ENCODE measurements around the gene EEF1G. TPM values are rescaled to one million over a fixed set of nuclear protein-coding genes. Genes with fewer than 3 reads are reported as not detected.

EEF1G gene
- total RNA-seq, 1 experiment from 2014 or later = 1,855 TPM

GRCh38 chr11:62575837-62576236 is 2.1 kb upstream of the EEF1G start:
- TF ChIP-seq CTCF (IDR thresholded peaks at IDR 0.05; ENCODE audit: unreplicated experiment) = no peak
- H3K9me3 Mint-ChIP-seq (ENCODE audit: unreplicated experiment) = no peaks in the 10 kb centered on the region
- H3K4me3 Mint-ChIP-seq (ENCODE audit: unreplicated experiment) = peak overlapping the region; percentile 100
- intact Hi-C loops (cut with micrococcal nuclease) = no loop called here
- no peaks in the 10 kb centered on the region for H3K27me3 Mint-ChIP-seq (ENCODE audit: insufficient read depth, unreplicated experiment)
- no peak for DNase-seq (ENCODE audit: unreplicated experiment)
- H3K36me3 Mint-ChIP-seq (ENCODE audit: insufficient read depth, unreplicated experiment) = peaks cover 72% of the 10 kb centered on the region
- POLR2A ChIA-PET = interaction anchor here (1.1 to 5.4 kb wide), 6 partner anchors 9 to 265 kb away, joined by 3 to 85 read pairs (median 19); partner anchors contain the start of genes AHNAK, B3GAT3 and MTA2
- peaks cover 29% of the 10 kb centered on the region for H3K4me1 Mint-ChIP-seq (ENCODE audit: insufficient read depth, unreplicated experiment)
- no TSS peak for BruUV-seq (replicated peaks)
- CTCF ChIA-PET = no interaction called here
- H3K27ac Mint-ChIP-seq (ENCODE audit: low read depth, unreplicated experiment) = no peak overlapping the region

GRCh38 chr11:62575156-62575555 is 1.5 kb upstream of the EEF1G start:
- Mint-ChIP-seq H3K4me3 (ENCODE audit: unreplicated experiment) (peak overlapping the region; percentile 100), H3K9me3 (ENCODE audit: unreplicated experiment) (no peaks in the 10 kb centered on the region), H3K36me3 (ENCODE audit: insufficient read depth, unreplicated experiment) (peaks cover 72% of the 10 kb centered on the region), H3K4me1 (ENCODE audit: insufficient read depth, unreplicated experiment) (peaks cover 30% of the 10 kb centered on the region), H3K27me3 (ENCODE audit: insufficient read depth, unreplicated experiment) (no peaks in the 10 kb centered on the region), H3K27ac (ENCODE audit: low read depth, unreplicated experiment) (peak overlapping the region; percentile 100)
- DNase-seq (ENCODE audit: unreplicated experiment) = no peak
- ChIA-PET CTCF (interaction anchor here (0.6 to 1.3 kb wide), 5 partner anchors 16 to 117 kb away, joined by 3 to 5 read pairs (median 3); partner anchors contain the start of gene TUT1), POLR2A (interaction anchor here (0.7 to 6.9 kb wide), 15 partner anchors 14 to 266 kb away, joined by 3 to 164 read pairs (median 9); partner anchors contain the start of genes AHNAK, B3GAT3, GANAB and MTA2)
- no peak for TF ChIP-seq CTCF (IDR thresholded peaks at IDR 0.05; ENCODE audit: unreplicated experiment)
- intact Hi-C loops (cut with micrococcal nuclease) = no loop called here
- no TSS peak for BruUV-seq (replicated peaks)

- H3K36me3 Mint-ChIP-seq (ENCODE audit: insufficient read depth, unreplicated experiment) = peaks cover 73% of the 10 kb centered on the region
- H3K27me3 Mint-ChIP-seq (ENCODE audit: insufficient read depth, unreplicated experiment) = no peaks in the 10 kb centered on the region
- POLR2A ChIA-PET = interaction anchor here (0.6 to 6.9 kb wide), 52 partner anchors 8 to 997 kb away, joined by 3 to 164 read pairs (median 6); partner anchors contain the start of genes AHNAK, B3GAT3, C11orf98 and CSKMT
- peaks cover 30% of the 10 kb centered on the region for H3K4me1 Mint-ChIP-seq (ENCODE audit: insufficient read depth, unreplicated experiment)
- BruUV-seq (replicated peaks) = TSS peak; percentile 76
- CTCF ChIA-PET = interaction anchor here (0.6 to 1.3 kb wide), 11 partner anchors 14 to 179 kb away, joined by 3 to 5 read pairs (median 3); partner anchors contain the start of gene TUT1
- DNase-seq (ENCODE audit: unreplicated experiment) = no peak
- intact Hi-C loops (cut with micrococcal nuclease) = loop anchor here (1.0 to 5.0 kb wide), 2 partner anchors 17 to 38 kb away; partner anchors contain the start of genes EML3, ROM1 and TUT1
- no peak for TF ChIP-seq CTCF (IDR thresholded peaks at IDR 0.05; ENCODE audit: unreplicated experiment)
- H3K9me3 Mint-ChIP-seq (ENCODE audit: unreplicated experiment) = no peaks in the 10 kb centered on the region
- peak overlapping the region; percentile 100 for H3K4me3 Mint-ChIP-seq (ENCODE audit: unreplicated experiment)
- H3K27ac Mint-ChIP-seq (ENCODE audit: low read depth, unreplicated experiment) = peak overlapping the region; percentile 100
Observed at GRCh38 chr11:62574363-62575071, 826 bp upstream of the EEF1G start.

GRCh38 chr11:62573006-62573591 is 592 bp downstream of the EEF1G start:
- H3K4me1 Mint-ChIP-seq (ENCODE audit: insufficient read depth, unreplicated experiment) = peaks cover 30% of the 10 kb centered on the region
- DNase-seq (ENCODE audit: unreplicated experiment) = peak; percentile 25
- peak overlapping the region; percentile 100 for H3K4me3 Mint-ChIP-seq (ENCODE audit: unreplicated experiment)
- H3K27ac Mint-ChIP-seq (ENCODE audit: low read depth, unreplicated experiment) = peak overlapping the region; percentile 100
- ChIA-PET POLR2A (interaction anchor here (0.5 to 6.9 kb wide), 54 partner anchors 8 to 1593 kb away, joined by 3 to 164 read pairs (median 6); partner anchors contain the start of genes AHNAK, B3GAT3, C11orf98 and CSKMT), CTCF (interaction anchor here (0.6 to 1.6 kb wide), 11 partner anchors 13 to 178 kb away, joined by 3 to 8 read pairs (median 4); no protein-coding TSS in a partner anchor)
- TSS peak; percentile 65 for BruUV-seq (replicated peaks)
- no peaks in the 10 kb centered on the region for H3K9me3 Mint-ChIP-seq (ENCODE audit: unreplicated experiment)
- H3K27me3 Mint-ChIP-seq (ENCODE audit: insufficient read depth, unreplicated experiment) = no peaks in the 10 kb centered on the region
- TF ChIP-seq CTCF (IDR thresholded peaks at IDR 0.05; ENCODE audit: unreplicated experiment) = no peak
- H3K36me3 Mint-ChIP-seq (ENCODE audit: insufficient read depth, unreplicated experiment) = peaks cover 76% of the 10 kb centered on the region
- intact Hi-C loops (cut with micrococcal nuclease) = loop anchor here (5.0 kb wide), 1 partner anchor 39 kb away; the partner anchor contains the start of genes EML3 and ROM1
